Measurements from ENCODE around the gene LSM3.

DNA sequence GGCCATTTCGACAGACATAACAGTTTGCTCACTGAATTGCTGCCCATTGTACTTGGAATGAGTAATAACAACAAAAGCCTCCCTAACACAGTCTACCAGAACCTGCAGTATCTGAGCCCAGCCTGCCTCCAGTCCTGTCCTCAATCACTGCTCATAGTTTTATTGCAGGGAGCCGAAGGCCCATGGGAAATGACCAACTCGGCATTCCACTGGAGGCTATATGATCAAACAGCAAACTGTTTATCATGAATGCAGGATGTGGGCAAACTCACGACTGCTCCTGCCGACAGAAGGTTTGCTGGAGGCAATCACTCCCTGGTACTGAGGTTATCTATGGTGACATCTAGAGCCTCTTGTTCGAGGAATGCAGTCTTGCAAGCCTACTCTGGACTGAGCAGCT, 46.3 kb downstream of the LSM3 start:
- TF ChIP-seq POLR2AphosphoS2 (IDR thresholded peaks at IDR 0.05; ENCODE audit: low read length) = no peak
- TF ChIP-seq, protein P1, sequence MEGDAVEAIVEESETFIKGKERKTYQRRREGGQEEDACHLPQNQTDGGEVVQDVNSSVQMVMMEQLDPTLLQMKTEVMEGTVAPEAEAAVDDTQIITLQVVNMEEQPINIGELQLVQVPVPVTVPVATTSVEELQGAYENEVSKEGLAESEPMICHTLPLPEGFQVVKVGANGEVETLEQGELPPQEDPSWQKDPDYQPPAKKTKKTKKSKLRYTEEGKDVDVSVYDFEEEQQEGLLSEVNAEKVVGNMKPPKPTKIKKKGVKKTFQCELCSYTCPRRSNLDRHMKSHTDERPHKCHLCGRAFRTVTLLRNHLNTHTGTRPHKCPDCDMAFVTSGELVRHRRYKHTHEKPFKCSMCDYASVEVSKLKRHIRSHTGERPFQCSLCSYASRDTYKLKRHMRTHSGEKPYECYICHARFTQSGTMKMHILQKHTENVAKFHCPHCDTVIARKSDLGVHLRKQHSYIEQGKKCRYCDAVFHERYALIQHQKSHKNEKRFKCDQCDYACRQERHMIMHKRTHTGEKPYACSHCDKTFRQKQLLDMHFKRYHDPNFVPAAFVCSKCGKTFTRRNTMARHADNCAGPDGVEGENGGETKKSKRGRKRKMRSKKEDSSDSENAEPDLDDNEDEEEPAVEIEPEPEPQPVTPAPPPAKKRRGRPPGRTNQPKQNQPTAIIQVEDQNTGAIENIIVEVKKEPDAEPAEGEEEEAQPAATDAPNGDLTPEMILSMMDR (IDR thresholded peaks at IDR 0.05 in 2 of 3, conservative IDR thresholded peaks at IDR 0.05 in 1 of 3; ENCODE audit: insufficient read depth in 2 of 3, low read depth in 1 of 3, low read length in 3 of 3) = no peak
- no peak for TF ChIP-seq ZNF3 (CRISPR knock-in tag; IDR thresholded peaks at IDR 0.05)
- TF ChIP-seq RFX1 (IDR thresholded peaks at IDR 0.05) = no peak
- TF ChIP-seq ZNF232 (CRISPR knock-in tag; IDR thresholded peaks at IDR 0.05) = no peak
- TF ChIP-seq ZNF224 (CRISPR knock-in tag; IDR thresholded peaks at IDR 0.05) = no peak
- TF ChIP-seq NR3C1 (CRISPR knock-in tag; IDR thresholded peaks at IDR 0.05) = no peak
- TF ChIP-seq POLR2A (conservative IDR thresholded peaks at IDR 0.05) = no peak
- no peak for TF ChIP-seq ZNF24 (IDR thresholded peaks at IDR 0.05)
- TF ChIP-seq MTF1 (CRISPR knock-in tag; IDR thresholded peaks at IDR 0.05; ENCODE audit: borderline replicate concordance) = no peak

Measured in K562 (cell line).